Cerebellar nuclear complex (tissue), 1 donor: ENCODE data around the gene CIAO3.

Source experiments
- DNase-seq, 2 experiments: peaks; one replicate each; lab custom pipeline; 2025; lab: John Stamatoyannopoulos, UW

The CIAO3 gene

DNA sequence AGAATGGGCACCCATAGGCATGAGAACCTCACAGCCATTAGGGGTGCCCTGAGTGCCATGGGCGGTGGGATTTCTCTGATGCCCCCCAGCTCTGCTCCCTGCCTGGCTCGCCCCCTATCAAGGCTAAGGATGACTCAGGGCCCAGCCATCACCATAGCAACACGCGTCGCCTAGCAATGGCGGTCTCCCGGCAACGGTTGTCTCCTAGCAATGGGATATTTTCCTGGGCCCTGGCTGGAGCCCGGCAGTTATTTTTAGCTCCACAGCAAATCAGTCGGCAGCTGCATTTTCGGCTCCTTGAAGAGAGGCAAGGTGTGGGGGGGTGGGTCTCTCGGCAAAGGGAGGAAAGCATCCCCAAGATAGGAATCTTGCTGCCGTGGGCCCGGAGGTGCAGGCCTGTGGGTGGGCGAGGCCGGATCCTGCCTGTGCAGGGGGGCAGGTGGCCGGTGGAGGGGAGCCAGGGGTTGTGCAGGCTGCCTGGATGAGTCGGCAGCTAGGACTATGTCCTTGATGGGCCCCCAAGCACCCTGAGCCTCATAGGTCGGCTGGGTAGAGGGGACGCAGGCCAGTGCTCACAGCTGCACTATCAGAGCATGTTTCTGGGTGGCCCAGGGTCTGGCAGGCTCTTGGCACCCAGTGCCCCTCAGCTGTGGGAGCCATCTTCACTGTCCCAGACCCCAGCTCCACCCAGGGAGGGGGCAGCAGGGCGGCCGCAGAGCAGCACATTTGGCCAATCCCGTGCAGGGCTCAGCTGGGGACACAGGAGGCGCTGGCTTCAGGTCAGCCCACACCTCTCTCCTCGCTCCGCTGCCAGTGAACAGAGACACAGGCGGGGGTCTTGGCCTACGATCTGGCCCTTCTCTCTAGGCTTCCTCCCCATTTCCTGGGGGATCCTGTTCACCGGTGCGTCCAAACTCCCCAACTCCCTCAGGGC, 31.0 kb downstream of the CIAO3 start:
- peak; percentile 80 to 85 for DNase-seq

GRCh38 chr16:708959-709358, 31.8 kb downstream of the CIAO3 start:
- no peak for DNase-seq

- no peak for DNase-seq
Measured at GRCh38 chr16:708019-708418, 32.8 kb downstream of the CIAO3 start.

DNA sequence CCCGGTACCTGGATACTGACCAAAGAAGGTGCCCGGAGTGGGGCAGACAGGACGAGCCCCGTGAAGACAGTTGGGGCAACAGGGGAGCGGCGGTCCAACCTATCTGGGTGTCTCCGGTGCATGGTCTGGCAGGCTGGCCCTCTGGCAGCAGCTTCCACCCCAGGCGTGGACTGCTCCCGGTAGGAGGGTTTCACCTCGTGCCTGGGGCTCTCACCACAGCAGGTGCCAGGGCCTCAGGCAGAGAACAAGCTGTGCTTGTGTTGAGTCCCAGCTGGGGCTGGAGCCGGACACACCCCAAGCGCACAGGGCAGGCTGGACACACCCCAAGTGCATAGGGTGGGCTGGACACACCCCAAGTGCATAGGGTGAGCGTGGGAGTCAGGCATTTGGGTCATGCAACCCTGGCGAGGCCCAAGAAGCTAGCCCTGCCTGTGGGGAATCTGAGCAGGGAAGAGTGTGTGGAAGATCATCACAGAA, 33.7 kb downstream of the CIAO3 start:
- no peak for DNase-seq

- DNase-seq = no peak
Measured at GRCh38 chr16:706189-707061, 34.4 kb downstream of the CIAO3 start.

DNA sequence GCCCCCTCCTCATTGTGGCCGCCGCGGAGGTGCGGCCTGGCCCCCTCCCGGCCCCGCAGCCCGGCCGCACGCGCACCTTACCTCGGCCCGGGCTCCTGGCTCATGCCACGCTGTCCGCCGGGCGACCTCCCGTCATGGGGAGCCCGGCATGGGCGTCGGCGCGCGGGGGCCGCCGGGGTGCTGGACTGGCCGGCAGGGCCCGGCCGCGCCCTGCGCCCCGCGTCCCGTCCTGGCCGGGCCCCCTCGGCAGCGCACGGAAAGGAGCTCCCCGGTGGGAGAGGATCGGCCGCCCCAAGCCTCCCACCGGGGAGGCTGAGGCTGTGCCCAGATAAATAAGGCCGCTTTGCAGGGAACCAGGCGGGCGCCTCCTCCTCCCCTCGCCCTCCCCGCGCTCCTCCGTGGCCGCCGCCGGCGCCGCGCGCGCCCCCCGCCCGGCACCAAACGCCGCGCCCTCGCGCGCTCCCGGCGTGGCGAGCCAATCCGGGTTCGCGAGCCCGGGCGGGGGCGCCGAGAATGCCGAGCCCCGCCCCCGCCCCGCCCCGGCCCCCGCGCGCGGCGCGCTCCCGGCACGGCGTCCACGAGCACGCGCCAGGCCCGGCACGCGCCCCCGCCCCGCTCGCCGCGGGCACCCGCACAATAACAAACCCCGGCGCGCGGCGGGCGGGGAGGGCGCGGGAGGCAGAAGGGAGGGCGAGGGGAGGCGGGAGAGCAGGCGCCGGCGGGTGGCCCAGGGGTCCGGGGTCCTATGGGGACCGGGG, 35.2 kb downstream of the CIAO3 start, which contains the start of gene FBXL16:
FBXL16 (minus strand) TSS at position 371 of the 758 bp plus-strand sequence. CDS start 8,396 bp downstream, outside the sequence.
- no peak for DNase-seq

DNA sequence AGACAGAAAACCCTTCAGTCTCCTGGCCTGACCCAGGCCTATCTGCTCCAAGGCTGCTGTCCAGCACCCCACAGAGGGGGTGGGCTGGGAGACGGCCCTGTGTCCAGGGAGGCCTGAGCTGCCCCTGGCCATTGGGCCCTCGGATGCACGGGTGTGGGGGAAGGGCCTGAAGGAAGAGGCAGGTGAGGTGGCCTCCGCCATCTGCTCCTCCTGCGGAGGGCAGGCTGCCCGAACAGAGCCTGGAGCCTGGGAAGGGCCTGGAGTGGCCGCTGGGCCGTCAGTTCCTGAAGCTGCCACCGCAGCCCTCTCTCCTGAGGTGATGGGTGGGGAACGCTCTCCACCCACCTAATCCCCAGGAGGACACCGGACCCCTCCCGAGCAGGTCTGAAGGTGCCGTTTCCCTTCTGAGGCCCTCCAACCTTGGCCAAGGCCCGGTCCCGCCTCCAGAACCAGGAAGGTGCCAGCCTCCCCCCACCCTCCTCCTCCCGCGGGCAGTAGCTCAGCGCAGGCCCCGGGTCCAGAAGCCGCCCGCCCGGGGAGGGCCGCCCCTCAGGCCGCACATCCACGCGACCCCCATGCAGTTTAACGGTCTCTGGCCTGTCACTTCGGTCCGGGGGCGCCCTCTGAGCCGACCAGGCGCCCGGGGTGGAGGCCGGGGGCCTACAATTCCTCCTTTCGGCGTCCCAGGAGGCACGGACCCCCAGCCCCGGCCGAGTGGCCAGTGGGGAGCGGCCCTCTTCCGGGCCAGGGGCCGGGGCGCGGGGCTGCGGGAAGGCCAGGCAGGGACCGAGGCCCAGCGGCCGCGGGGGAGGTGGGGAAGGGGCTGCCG, 36.0 kb downstream of the CIAO3 start:
- DNase-seq = no peak

GRCh38 chr16:704047-704446, 36.8 kb downstream of the CIAO3 start:
- no peak for DNase-seq

- no peak for DNase-seq
Measured at GRCh38 chr16:703406-703805, 37.4 kb downstream of the CIAO3 start.

DNA sequence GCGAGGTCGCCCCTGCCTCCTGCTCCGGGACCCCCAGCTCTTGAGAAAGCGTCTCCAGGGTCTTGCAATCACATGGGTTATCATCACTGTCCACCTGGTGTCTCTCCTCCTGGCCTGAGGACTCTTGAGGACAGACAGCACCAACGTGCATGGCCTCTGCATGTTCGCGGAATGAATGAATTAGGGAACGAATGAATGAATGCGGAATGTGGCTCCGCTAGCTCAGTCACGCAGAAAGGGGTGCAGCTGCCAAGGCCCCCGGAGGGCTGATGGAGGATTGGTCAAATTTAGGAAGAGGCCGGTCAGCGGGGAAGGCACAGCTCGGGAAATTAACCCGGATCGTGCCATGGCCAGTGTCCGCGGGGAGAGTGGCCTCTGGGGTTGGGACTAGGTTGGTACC, 38.5 kb downstream of the CIAO3 start:
- no peak for DNase-seq

GRCh38 chr16:700684-701584, 39.9 kb downstream of the CIAO3 start:
- no peak for DNase-seq

- no peak for DNase-seq
Measured at GRCh38 chr16:698911-699671, 41.7 kb downstream of the CIAO3 start.

DNA sequence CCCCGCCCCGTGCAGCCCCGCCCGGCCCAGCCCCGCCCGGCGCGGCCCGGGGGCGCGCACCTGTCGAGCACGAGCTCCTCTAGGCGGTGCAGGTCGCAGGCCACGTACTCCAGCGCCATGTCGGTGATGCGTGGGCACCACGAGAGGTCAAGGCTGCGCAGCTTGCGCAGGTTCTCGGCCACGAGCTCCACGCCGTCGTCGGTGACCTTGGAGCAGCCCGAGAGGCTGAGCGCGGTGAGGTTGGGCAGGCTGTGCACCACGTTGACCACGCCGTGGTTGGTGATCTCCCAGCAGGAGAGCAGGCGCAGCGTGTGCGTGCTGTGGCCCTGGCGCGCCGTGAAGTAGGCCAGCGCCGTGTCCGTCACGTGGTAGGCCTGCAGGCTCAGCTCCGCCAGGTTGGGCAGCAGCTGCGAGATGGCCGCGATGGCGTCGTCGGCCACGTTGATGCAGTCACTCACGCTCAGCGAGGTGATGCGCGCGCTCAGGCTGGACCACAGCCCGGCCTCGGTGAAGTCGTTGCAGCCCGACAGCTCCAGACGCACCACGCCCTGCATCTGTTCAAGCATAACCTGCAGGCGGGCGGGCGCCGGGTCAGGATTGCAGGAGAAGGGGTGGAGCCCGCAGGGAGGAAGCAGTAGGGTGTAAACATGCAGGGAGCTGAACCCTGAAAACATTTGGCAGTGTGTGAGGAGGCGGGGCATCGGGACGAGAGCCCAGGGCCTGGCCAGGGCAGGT, 45.3 kb downstream of the CIAO3 start:
- no peak for DNase-seq

DNA sequence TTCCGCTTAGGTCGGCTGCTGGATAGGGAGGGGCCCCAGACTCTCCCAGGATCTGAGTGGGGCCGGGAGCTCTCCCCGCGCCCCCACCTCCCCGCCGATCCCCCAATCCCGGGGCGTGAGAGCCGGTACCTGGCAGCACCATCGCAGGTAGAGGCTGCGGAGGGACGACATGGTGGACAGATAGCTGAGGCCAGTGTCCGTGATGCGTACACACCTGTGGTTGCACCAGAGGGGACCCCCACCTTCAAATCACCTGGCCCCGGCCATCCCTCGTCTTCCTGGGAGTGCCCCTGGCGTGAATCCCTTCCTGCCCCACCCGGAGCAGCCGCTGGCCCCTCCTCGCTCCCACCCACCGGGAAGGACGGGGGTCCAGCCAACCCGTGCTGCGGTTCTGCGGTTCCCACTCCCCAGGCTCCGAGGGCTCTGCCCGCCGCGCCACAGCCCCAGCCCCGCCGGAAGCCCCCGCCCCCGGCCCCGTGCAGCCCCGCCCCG, 45.9 kb downstream of the CIAO3 start:
- DNase-seq = no peak

DNA sequence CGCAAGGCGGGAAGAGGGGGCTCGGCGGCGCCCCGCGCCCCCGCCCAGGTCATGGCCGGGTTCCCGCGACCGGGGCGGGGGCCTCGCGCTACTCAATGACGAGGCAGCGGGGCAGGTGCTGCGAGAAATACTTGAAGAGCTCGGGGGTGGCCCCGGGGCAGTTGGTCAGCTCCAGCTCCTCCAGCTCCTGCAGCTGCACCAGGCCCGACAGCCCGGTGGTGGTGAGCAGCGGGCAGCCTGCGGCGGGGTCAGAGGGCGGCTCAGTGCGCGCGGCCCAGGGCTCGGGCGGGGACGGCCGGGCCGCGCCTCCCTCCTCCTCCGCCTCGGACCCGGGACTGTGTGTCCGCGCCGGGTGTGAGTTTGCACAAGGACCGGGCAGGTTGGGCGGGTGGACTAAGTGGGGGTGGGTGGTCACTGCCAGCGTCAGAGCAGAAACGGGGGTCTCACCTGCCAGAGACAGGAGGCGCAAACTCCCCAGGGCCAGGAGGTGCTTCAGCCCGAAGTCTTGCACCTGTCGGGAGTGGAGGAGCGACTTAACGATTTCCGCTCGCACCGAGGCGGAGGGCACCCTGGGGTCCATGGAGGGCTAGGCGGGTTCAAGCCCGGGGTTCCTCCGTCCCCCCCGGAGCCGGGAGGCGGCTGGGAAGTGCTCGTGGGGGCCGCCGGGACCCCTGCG, 46.5 kb downstream of the CIAO3 start:
- no peak for DNase-seq

GRCh38 chr16:693766-694165, 47.0 kb downstream of the CIAO3 start:
- no peak for DNase-seq

- no peak for DNase-seq
Measured at GRCh38 chr16:693364-693763, 47.4 kb downstream of the CIAO3 start.
